HG03342 (cell line): ENCODE measurements around the gene CNOT6L.
A peak's percentile ranks its signal among the peaks of the same experiment; 100 is the strongest.

Source experiments
- ATAC-seq: cut with Tn5 transposase; IDR thresholded peaks from one replicate; pipeline ENCODE4 v1.9.1; 2021; ENCODE audit warnings: mild to moderate bottlenecking, moderate library complexity; ENCODE audit not compliant: unreplicated experiment

Gene CNOT6L

DNA sequence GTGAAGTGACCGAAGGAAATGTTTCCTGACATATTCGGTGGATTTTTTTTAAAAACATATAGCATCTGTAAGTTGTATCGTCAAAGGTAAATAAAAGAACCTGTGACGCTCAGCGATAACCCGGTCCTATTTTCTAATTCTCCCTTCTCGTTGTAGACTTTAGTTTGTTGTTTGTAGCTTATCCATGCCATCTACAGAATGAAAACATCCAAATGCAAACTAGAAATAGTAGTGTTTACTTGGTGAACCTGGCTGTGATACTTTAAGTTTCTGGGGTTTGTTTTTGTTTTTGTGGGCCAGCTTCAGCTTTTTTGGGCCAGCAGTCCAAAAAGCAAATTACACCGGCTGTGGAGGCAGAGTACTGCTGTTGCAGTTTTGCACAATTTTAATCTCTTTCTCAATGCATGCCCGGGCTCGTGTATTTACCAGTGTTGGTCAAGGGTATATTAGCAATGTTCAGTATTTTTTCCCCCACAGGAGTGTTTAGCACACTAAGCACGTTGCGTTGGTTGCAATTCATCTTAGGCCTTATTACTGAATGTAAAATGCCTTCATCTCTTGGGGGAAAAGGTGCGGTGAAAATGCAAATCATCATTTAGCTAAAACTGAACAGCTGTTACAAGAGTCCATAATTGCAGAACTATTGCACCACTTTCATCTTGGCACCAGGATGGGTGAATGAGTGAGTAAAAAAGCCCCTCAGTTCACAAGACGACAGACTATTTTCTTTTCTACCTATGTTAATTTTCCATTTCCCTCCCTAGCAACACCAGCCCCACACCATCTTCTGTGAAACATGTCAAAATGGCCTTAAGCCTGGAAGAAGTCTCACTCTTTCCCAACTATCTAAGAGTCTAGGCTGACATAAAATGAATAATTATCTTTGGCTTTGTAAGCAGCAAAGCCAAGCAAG is 1.7 kb upstream of the CNOT6L start:
- ATAC-seq: no peak

DNA sequence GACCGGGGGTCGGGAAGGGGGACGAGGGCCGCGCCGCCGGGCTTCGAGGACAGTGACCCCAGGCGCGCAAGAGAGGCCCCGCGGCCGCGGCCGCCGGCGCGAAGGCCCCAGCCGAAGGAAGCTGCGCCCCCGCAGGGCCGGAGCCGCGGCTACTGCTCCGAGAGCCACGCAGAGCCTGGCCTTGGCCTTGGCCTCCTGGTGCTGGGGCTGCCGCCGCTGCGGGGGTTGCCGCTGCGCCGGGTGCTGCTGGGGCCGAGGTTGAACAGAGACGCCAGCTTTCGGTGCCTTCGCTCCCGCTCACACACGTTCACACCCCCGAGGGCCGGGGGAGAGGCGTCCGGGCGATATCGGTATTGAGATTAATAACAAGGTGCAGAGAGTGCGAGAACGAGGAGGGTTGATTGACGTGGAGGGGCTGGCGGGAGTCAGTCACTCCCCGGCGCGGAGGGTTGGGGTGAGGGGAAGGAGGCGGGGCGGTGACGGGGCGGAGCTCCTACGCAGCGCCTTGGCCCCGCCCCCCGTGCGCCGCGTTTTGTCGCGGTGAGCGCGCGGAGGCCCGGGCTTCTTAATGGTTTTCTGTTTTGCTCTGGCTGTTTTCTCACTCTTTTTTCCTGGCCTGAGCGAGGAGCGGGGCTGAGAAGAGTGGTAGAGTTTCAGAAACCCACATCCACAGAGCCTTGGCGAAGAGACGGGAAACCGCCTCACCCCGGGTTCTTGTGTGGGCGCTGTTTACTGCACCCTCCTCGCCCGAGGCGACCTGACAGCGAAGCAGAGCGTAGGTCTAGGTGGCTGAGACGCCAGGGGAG is 878 bp upstream of the CNOT6L start:
- ATAC-seq: peak; percentile 77

GRCh38 chr4:77819404-77819842 is 255 bp upstream of the CNOT6L start:
- peak; percentile 14 for ATAC-seq

DNA sequence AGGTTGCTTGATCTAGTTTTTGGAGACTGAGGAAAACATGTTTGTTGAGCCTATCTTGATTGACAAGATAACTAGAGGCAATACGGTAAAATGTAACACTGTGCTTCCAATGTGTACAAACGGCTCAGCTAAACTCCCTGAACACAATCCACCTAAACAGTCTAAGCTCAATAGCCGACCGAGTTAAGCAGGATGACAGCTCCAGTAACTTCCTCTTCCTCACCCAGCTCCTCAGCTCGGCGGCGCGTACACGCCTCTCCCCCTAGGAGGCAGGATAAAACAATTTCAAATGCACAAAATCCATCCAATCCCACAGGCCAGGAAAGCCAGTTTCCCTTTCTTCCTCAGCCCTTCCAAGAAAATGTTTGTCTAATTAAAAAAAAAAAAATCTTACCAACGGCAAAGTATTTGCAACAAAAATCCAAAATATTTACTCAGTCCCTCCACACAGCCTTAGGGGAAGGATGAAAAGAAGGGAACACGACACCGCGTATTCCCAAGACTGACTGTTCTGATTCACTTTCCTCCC is 1.0 kb downstream of the CNOT6L start:
- peak; percentile 29 for ATAC-seq

GRCh38 chr4:77817304-77818072 is 1.7 kb downstream of the CNOT6L start:
- peak; percentile 0 for ATAC-seq

- ATAC-seq: no peak
These were observed 2.6 kb downstream of the CNOT6L start for GRCh38 chr4:77816546-77816945.

DNA sequence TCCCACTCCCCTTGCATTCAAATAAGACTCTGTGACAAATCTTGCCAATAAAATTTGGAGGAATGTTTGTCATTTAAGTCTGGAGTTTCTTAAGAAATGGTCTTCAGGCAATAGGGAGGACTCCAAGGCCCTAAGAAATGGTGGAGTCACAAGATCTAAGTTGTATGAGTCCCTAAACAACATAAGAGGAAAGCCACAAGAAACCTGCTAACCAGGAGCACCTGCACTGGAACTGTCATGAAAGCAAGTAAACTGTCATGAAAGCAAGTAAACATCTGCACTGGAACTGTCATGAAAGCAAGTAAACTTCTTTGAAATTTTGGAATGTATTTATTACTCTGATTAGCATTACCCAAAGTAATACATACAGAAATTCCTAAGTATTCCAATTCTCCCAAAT is 3.5 kb downstream of the CNOT6L start:
- no peak for ATAC-seq

- ATAC-seq: no peak
These were observed 13.3 kb downstream of the CNOT6L start for GRCh38 chr4:77805840-77806239.

DNA sequence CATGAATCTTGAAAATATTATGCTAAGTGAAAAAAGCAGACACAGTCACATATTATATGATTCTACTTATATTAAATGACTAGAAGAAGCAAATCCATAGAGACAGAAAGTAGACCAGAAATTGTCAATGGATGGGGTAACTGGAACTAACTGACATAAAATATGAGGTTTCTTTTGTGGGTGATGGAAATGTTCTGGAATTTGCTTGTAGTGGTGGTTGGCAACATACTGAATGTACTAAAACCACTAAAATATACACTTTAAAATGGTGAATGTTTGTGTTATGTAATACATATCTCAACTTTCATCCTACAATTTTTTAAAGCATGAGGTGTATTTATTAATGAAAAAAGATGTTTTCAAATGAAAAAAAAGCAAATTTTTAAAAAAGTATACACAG is 14.7 kb downstream of the CNOT6L start:
- ATAC-seq: no peak

- ATAC-seq: no peak
These were observed 16.8 kb downstream of the CNOT6L start for GRCh38 chr4:77802402-77802801.

DNA sequence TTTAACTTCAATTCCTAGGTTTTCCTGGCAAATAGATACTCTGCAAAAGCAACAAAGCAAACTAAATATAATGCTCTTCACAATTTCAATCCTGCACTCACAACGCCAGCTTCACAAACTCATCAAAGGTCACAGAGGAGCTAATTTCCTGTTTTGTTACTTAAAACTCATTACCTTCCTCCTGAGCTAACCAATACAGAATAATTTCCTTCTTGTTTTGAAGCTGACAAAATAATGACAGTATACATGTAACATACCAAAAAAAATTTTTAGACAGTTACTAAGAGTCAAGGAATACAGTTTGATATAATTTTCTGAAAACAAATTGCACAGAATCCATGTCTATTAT is 17.9 kb downstream of the CNOT6L start:
- no peak for ATAC-seq

DNA sequence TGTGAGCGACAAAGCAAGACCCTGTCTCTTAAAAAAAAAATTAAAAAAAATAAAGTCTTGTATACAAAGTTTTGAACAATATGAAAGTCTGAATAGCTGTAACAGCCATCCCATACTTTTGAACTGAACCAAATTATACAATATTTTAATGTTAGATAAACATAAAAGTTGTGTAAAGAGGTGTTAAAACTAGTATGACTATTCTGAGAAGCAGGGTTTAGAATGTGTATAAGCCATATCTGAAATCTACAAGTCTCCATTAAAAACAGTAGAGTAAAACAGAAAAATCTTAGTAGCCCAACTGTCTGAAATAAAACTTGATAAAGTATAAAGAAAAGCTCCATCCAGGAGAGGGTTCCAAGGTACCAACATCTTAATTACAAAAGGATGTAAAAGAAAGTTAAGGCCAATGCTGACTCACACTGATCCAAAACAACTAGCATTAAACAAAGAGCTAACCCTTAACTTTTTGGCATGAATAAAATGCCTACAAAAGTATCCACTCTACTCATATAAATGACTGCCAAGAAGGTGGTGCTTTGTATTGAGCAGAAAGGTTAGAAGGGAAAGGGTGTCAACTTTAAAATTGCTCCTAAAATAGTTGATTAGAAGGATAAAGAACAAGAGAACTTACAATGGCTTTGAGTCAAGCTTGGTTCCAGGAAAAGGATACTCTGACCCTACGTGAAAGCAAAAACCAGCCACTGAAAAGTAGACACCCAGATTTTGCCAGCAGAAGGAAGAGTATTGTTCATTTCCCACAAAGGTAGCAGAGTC is 18.5 kb downstream of the CNOT6L start:
- no peak for ATAC-seq

DNA sequence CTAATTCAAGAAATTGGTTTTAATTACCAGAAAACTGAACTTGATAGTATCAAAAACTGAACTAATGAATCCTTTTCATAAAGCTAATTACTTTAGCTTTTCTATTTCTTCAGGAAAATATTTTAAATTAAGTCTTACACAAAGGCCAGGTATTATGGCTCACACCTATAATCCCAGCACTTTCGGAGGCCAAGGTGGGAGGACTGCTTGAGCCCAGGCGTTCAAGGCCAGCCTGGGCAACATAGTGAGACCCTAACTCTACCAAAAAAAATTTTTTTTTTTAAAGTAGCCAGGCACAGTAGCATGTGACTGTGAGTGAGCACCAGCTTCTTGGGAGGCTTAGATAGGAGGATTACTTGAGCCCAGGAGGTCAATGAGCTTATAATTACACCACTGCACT is 19.1 kb downstream of the CNOT6L start:
- ATAC-seq: no peak

DNA sequence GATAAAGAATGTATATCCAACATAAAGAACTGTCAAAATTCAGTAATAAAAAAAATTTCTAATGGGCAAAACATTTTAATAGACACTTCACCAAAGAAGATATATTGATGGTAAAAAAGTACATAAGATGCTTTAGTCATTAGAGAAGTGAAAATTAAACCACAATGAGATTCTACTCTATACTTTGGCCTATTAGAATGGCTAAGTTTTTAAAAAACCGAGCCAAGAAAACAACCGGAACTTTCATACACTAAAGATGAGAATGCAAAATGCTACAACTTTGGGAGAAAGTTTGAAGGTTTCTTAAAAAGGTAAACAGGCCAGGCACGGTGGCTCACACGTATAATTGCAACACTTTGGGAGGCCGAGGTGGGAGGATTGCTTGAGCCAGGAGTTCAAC is 20.8 kb downstream of the CNOT6L start:
- no peak for ATAC-seq

- ATAC-seq: no peak
These were observed 21.9 kb downstream of the CNOT6L start for GRCh38 chr4:77797239-77797638.

GRCh38 chr4:77795326-77795725 is 23.8 kb downstream of the CNOT6L start:
- ATAC-seq: no peak

DNA sequence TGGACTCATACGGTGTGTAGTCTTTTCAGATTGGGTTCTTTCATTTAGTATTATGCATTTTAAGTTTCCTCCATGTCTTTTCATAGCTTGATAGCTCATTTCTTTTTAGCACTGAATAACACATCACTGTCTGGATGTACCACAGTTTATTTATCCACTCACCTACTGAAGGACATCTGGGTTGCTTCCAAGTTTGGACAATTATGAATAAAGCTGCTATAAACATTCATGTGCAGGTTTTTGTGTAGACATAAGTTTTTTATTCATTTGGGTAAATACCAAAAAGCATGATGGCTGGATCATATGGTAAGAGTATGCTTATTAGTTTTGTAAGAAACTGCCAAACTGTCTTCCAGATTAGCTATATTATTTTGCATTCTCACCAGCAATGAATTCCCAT is 29.0 kb downstream of the CNOT6L start:
- no peak for ATAC-seq

DNA sequence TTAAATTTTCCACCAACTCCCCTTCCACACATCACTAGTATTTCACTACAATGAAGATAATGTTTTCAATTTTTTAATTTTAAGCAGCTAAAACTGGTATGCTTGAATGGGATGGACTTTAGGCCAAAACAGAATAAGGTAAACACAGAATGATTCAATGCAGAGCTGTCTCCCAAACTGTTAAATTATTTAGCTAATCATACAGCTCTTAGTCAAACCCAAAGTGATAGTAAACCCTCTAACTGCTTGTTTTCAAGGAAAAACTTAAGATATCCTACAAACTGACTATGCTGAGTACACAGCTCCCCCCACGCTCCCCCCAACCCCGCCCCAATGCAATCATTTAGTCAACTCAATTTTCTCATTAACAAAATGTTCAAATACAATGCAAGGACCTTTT is 30.2 kb downstream of the CNOT6L start:
- ATAC-seq: no peak

DNA sequence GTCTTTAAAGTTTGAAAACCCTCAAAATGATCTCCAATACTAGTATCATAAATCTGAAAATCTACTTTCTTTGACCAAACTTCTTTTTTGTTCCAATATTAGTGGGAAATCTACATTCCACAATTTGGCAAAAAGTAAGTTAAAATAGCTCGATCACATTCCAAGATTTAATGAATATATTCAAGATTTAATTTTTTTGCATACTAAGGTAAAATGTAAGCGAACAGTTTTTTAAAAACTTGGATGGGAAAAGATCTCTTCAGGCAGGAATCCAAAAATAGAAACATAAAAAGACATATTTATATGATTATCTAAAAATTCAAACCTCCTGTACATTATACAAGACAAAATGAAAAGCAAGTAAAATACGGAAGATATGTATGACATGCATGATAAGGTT is 31.2 kb downstream of the CNOT6L start:
- no peak for ATAC-seq

DNA sequence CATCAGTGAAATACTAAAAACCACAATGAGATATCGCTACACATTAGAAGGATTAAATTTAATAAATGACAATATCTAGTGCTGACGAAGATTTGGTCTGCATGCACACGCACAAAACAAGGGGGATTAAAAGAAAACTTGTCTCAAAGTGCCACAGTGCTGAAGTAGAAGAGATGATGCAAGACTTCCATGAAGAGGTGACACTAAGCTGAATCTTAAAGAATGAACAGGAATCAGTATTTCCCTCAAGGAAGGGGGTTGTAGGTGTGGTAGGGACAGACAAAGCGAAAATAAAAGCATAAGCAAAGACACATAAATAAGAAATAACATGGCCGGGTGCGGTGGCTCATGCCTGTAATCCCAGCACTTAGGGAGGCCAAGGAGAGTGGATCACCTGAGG is 33.5 kb downstream of the CNOT6L start:
- ATAC-seq: no peak
